ENCODE results near the gene VAV1.

Gene VAV1

GRCh38 chr19:6790194-6791128 is 18.0 kb downstream of the VAV1 start:
- no peak for DNase-seq

- DNase-seq: no peak
Measured at GRCh38 chr19:6791237-6791636, 18.7 kb downstream of the VAV1 start.

- DNase-seq: no peak
Measured at GRCh38 chr19:6793411-6793810, 20.9 kb downstream of the VAV1 start.

- no peak for DNase-seq
Measured at GRCh38 chr19:6793973-6794372, 21.5 kb downstream of the VAV1 start.

GRCh38 chr19:6794686-6795431 is 22.4 kb downstream of the VAV1 start:
- DNase-seq: no peak

GRCh38 chr19:6796278-6796677 is 23.8 kb downstream of the VAV1 start:
- no peak for DNase-seq

- no peak for DNase-seq
Measured at GRCh38 chr19:6797646-6798045, 25.1 kb downstream of the VAV1 start.

GRCh38 chr19:6800160-6800790 is 27.8 kb downstream of the VAV1 start:
- peak; percentile 12 for DNase-seq

GRCh38 chr19:6800991-6801484 is 28.5 kb downstream of the VAV1 start:
- DNase-seq: peak; percentile 25

GRCh38 chr19:6801485-6802086 is 29.1 kb downstream of the VAV1 start:
- peak; percentile 85 for DNase-seq

GRCh38 chr19:6802336-6803035 is 30.0 kb downstream of the VAV1 start:
- peak; percentile 85 for DNase-seq

- DNase-seq: no peak
Measured at GRCh38 chr19:6803036-6803404, 30.5 kb downstream of the VAV1 start.

- no peak for DNase-seq
Measured at GRCh38 chr19:6806488-6806887, 34.0 kb downstream of the VAV1 start.

- DNase-seq: no peak
Measured at GRCh38 chr19:6807291-6807690, 34.8 kb downstream of the VAV1 start.

GRCh38 chr19:6808494-6808893 is 36.0 kb downstream of the VAV1 start:
- DNase-seq: no peak

- no peak for DNase-seq
Measured at GRCh38 chr19:6809262-6809661, 36.8 kb downstream of the VAV1 start.

- no peak for DNase-seq
Measured at GRCh38 chr19:6811378-6811777, 38.9 kb downstream of the VAV1 start.

GRCh38 chr19:6811906-6812305 is 39.4 kb downstream of the VAV1 start:
- DNase-seq: peak; percentile 32

GRCh38 chr19:6812612-6813011 is 40.1 kb downstream of the VAV1 start:
- DNase-seq: no peak

GRCh38 chr19:6813659-6814058 is 41.2 kb downstream of the VAV1 start:
- DNase-seq: no peak

GRCh38 chr19:6817179-6817578 is 44.7 kb downstream of the VAV1 start:
- no peak for DNase-seq

- DNase-seq: no peak
Measured at GRCh38 chr19:6818246-6818645, 45.7 kb downstream of the VAV1 start.

Data from CD4-positive, alpha-beta T cell treated with Interleukin-12 subunit alpha and Interleukin-12 subunit beta, for 1 hour (primary cell).